Measurements from ENCODE around the gene ZNF827.
"Not testable (repeated sequence)": the region's sequence is repeated elsewhere in the genome, so short reads cannot be mapped to it uniquely, and the experiment has no call there.

ZNF827 gene

DNA sequence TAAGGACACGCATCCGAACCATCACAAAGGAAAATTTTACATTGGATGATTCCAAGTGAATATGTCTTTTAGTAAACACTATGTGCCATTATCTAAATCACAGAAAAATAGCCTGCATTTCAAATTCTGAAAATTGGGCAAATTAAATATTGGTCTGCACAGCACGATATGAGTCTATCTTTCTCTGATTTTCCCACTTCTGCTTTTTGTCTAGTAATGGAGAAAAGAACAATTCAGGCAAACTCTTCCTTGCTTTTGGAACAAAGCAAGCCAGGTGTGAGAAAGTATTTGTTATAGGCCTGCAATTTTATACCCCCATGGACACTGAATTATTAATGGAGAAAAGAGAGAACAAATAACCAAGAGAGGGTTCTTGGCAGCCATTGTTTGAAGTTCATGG, 97.8 kb downstream of the ZNF827 start:
- no peak for DNase-seq (ENCODE audit: low spot score)

DNA sequence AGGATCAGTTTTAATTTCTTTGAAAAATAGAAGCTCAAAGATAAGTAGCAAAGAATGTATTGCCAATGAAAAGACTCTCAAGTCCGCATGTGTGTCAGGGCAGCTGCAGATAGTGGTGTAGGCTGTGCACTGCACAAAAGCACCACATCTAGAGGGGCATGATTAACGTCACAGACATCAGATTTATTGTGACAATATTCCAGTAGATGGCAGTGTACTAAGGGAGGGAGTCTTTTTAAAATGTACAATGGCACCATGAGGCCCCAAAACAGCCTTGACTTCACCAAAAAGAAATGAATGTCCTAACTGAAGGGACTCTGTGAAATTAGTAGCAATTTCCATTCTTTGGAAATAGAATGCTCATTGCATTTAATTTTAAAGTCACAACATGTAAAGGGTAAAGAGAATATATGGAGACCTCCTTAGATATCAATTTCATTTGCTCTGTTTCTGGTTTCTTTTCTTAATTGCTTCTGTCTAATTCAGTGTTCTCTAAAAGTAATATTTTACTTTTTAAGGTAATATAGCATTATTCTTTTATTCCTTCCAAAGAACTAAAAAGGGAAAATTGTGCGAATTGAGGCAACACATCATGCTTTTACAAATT, 98.4 kb downstream of the ZNF827 start:
- DNase-seq (ENCODE audit: low spot score), result no peak
- Histone ChIP-seq H3K9me3 (ENCODE audit: severe bottlenecking) (no peaks in the 10 kb centered on the region), H3K4me1 (ENCODE audit: insufficient read depth, poor library complexity, severe bottlenecking) (peaks cover 17% of the 10 kb centered on the region), H3K27me3 (ENCODE audit: insufficient read depth, poor library complexity, severe bottlenecking) (no peaks in the 10 kb centered on the region), H3K4me3 (ENCODE audit: severe bottlenecking) (no peak overlapping the region), H3K36me3 (ENCODE audit: low read depth) (peaks cover 6% of the 10 kb centered on the region), H3K27ac (ENCODE audit: poor library complexity, severe bottlenecking) (no peak overlapping the region)
- peak; percentile 74 for ATAC-seq (ENCODE audit: low read depth)
- TF ChIP-seq, protein P1, sequence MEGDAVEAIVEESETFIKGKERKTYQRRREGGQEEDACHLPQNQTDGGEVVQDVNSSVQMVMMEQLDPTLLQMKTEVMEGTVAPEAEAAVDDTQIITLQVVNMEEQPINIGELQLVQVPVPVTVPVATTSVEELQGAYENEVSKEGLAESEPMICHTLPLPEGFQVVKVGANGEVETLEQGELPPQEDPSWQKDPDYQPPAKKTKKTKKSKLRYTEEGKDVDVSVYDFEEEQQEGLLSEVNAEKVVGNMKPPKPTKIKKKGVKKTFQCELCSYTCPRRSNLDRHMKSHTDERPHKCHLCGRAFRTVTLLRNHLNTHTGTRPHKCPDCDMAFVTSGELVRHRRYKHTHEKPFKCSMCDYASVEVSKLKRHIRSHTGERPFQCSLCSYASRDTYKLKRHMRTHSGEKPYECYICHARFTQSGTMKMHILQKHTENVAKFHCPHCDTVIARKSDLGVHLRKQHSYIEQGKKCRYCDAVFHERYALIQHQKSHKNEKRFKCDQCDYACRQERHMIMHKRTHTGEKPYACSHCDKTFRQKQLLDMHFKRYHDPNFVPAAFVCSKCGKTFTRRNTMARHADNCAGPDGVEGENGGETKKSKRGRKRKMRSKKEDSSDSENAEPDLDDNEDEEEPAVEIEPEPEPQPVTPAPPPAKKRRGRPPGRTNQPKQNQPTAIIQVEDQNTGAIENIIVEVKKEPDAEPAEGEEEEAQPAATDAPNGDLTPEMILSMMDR (IDR thresholded peaks at IDR 0.05; ENCODE audit: poor library complexity, severe bottlenecking), result peak; percentile 64

More for the DNA sequence above, 97.8 kb downstream of the ZNF827 start:
- Histone ChIP-seq H3K4me1 (ENCODE audit: insufficient read depth, poor library complexity, severe bottlenecking) (peaks cover 17% of the 10 kb centered on the region), H3K27ac (ENCODE audit: poor library complexity, severe bottlenecking) (no peak overlapping the region), H3K9me3 (ENCODE audit: severe bottlenecking) (no peaks in the 10 kb centered on the region), H3K36me3 (ENCODE audit: low read depth) (peaks cover 6% of the 10 kb centered on the region), H3K27me3 (ENCODE audit: insufficient read depth, poor library complexity, severe bottlenecking) (no peaks in the 10 kb centered on the region), H3K4me3 (ENCODE audit: severe bottlenecking) (no peak overlapping the region)
- no peak for ATAC-seq (ENCODE audit: low read depth)
- TF ChIP-seq, protein P1 (IDR thresholded peaks at IDR 0.05; ENCODE audit: poor library complexity, severe bottlenecking), result no peak

DNA sequence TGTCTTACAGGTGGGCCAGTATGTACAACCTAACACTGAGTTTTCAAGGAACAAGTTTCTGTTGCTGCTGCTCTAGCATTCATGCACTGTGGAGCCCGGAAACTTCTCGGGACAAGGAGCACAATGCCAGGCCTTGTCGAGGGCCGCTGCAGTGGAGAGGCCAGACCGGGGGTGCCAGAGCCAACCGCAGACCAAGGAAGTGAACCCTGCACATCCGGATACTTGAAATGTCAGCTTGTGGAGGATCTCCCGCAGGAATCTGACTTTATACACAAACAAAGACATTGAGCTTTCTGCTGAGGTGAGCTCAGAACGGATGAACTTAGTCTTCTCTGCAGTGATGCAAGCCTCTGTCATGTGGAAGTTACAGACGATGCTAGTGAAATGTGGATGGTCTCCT, 99.5 kb downstream of the ZNF827 start:
- peaks cover 17% of the 10 kb centered on the region for H3K4me1 ChIP-seq (ENCODE audit: insufficient read depth, poor library complexity, severe bottlenecking)
- no peak overlapping the region for H3K27ac ChIP-seq (ENCODE audit: poor library complexity, severe bottlenecking)
- no peak for ATAC-seq (ENCODE audit: low read depth)
- TF ChIP-seq, protein P1 (IDR thresholded peaks at IDR 0.05; ENCODE audit: poor library complexity, severe bottlenecking), result no peak
- DNase-seq (ENCODE audit: low spot score), result no peak
- H3K36me3 ChIP-seq (ENCODE audit: low read depth), result peaks cover 6% of the 10 kb centered on the region
- no peaks in the 10 kb centered on the region for H3K9me3 ChIP-seq (ENCODE audit: severe bottlenecking)
- no peaks in the 10 kb centered on the region for H3K27me3 ChIP-seq (ENCODE audit: insufficient read depth, poor library complexity, severe bottlenecking)
- no peak overlapping the region for H3K4me3 ChIP-seq (ENCODE audit: severe bottlenecking)

DNA sequence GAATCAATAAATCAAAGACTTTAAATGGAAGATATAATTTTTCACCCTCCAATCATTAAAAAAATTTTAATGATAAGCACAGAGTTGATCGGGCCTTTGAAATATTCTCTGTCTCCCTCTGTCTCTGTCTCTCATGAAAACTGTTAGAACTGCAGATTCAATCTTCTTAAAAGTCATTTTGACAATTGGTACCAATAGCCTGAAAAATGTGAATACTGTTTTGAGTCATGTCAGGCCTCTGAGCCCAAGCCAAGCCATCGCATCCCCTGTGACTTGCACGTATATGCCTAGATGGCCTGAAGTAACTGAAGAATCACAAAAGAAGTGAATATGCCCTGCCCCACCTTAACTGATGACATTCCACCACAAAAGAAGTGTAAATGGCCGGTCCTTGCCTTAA, 106.2 kb downstream of the ZNF827 start:
- DNase-seq (ENCODE audit: low spot score); H3K4me3 ChIP-seq (ENCODE audit: severe bottlenecking); ATAC-seq (ENCODE audit: low read depth); H3K27me3 ChIP-seq (ENCODE audit: insufficient read depth, poor library complexity, severe bottlenecking); H3K36me3 ChIP-seq (ENCODE audit: low read depth); H3K27ac ChIP-seq (ENCODE audit: poor library complexity, severe bottlenecking); H3K4me1 ChIP-seq (ENCODE audit: insufficient read depth, poor library complexity, severe bottlenecking); H3K9me3 ChIP-seq (ENCODE audit: severe bottlenecking): not testable (repeated sequence)

DNA sequence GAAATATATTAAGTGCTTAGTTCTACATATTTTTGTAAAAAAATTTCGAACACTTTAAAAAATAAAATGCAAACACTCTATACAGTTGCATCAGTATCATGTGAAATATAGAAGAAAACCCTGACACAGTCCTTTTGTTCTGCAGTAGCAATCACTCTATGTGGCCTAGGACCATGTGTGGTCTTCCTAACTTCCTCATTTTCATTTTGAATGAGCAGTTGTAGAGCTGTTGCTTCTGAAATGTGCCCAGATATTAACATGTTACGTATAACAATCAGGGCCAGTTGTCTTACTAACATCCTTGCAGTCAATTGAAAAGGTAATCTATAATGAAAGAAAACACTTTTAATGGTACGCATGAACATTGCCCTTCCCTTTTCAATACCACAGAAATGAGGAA, 107.9 kb downstream of the ZNF827 start:
- H3K27me3 ChIP-seq (ENCODE audit: insufficient read depth, poor library complexity, severe bottlenecking), result no peaks in the 10 kb centered on the region
- TF ChIP-seq, protein P1 (IDR thresholded peaks at IDR 0.05; ENCODE audit: poor library complexity, severe bottlenecking), result no peak
- no peak for DNase-seq (ENCODE audit: low spot score)
- H3K4me3 ChIP-seq (ENCODE audit: severe bottlenecking), result no peak overlapping the region
- peaks cover 2% of the 10 kb centered on the region for H3K9me3 ChIP-seq (ENCODE audit: severe bottlenecking)
- no peaks in the 10 kb centered on the region for H3K36me3 ChIP-seq (ENCODE audit: low read depth)
- no peak overlapping the region for H3K27ac ChIP-seq (ENCODE audit: poor library complexity, severe bottlenecking)
- ATAC-seq (ENCODE audit: low read depth), result no peak
- no peaks in the 10 kb centered on the region for H3K4me1 ChIP-seq (ENCODE audit: insufficient read depth, poor library complexity, severe bottlenecking)

All from RWPE2 (cell line).